DOHH2 (cell line): Measurements from ENCODE around the gene BPIFB1.
A peak's percentile ranks its signal among the peaks of the same experiment; 100 is the strongest.

Experiments
- H3F3A ChIP-seq: fragments of 200-600 bp; sonication (generic), shearing (Covaris generic); 2 replicates; pipeline ENCODE4 v1.6.0; 2016; ENCODE audit warnings: antibody characterized with exemption, mild to moderate bottlenecking; ENCODE audit not compliant: control insufficient read depth, insufficient read depth
- H3K27ac ChIP-seq: fragments of 200-600 bp; sonication (generic); 2 replicates; pipeline ENCODE4 v1.5.1; 2014; ENCODE audit warnings: low read depth, mild to moderate bottlenecking, low read length, moderate library complexity
- H3K27me3 ChIP-seq: fragments of 200-600 bp; sonication (generic); 2 replicates; pipeline ENCODE4 v1.6.1; 2014; ENCODE audit warnings: mild to moderate bottlenecking, low read length, mixed read lengths; ENCODE audit not compliant: control insufficient read depth
- H3K36me3 ChIP-seq: fragments of 200-600 bp; sonication (generic); 2 replicates; pipeline ENCODE4 v1.6.1; 2014; ENCODE audit warnings: mild to moderate bottlenecking, low read length, moderate library complexity, mixed read lengths; ENCODE audit not compliant: control insufficient read depth
- H3K4me1 ChIP-seq: fragments of 200-600 bp; sonication (generic); 2 replicates; pipeline ENCODE4 v1.6.1; 2014; ENCODE audit warnings: mild to moderate bottlenecking, low read length, mixed read lengths; ENCODE audit not compliant: control insufficient read depth
- H3K4me2 ChIP-seq: fragments of 200-600 bp; sonication (generic); 2 replicates; pipeline ENCODE4 v1.6.0; 2014; ENCODE audit warnings: mild to moderate bottlenecking, low read length, moderate library complexity
- H3K4me3 ChIP-seq: fragments of 200-600 bp; sonication (generic); 2 replicates; pipeline ENCODE4 v1.5.1; 2014; ENCODE audit warnings: mild to moderate bottlenecking, low read length, mixed read lengths
- H3K79me2 ChIP-seq: fragments of 200-600 bp; sonication (generic); 2 replicates; pipeline ENCODE4 v1.6.1; 2014; ENCODE audit warnings: mild to moderate bottlenecking, low read length, mixed read lengths; ENCODE audit not compliant: control insufficient read depth
- H3K9me2 ChIP-seq: fragments of 200-600 bp; sonication (generic); replicated peaks from 2 replicates; pipeline ENCODE4 v1.6.1; 2014; ENCODE audit warnings: mild to moderate bottlenecking, low read length, mixed read lengths; ENCODE audit not compliant: control insufficient read depth
- H3K9me3 ChIP-seq: fragments of 200-600 bp; sonication (generic); 2 replicates; pipeline ENCODE4 v1.6.1; 2014; ENCODE audit warnings: antibody characterized with exemption, low read length, mixed read lengths; ENCODE audit not compliant: control insufficient read depth, insufficient read depth
- H4K20me1 ChIP-seq: fragments of 200-600 bp; sonication (generic); 2 replicates; pipeline ENCODE4 v1.6.0; 2014; ENCODE audit warnings: low read depth, mild to moderate bottlenecking, antibody characterized with exemption, low read length, moderate library complexity; ENCODE audit not compliant: control insufficient read depth, insufficient read depth
- EZH2phosphoT487 ChIP-seq: fragments of 200-600 bp; sonication (generic); IDR thresholded peaks from 2 replicates; pipeline ENCODE4 v1.6.1; 2017; ENCODE audit warnings: borderline replicate concordance, mild to moderate bottlenecking, antibody characterized with exemption, low read length, moderate library complexity, mixed read lengths
- TF ChIP-seq, protein P1 (sequence below): fragments of 200-600 bp; sonication (generic); IDR thresholded peaks from one replicate; pipeline ENCODE4 v1.5.1; 2014; ENCODE audit warnings: antibody characterized with exemption, mild to moderate bottlenecking, low read depth, low read length; ENCODE audit not compliant: poor library complexity, severe bottlenecking

Gene BPIFB1

DNA sequence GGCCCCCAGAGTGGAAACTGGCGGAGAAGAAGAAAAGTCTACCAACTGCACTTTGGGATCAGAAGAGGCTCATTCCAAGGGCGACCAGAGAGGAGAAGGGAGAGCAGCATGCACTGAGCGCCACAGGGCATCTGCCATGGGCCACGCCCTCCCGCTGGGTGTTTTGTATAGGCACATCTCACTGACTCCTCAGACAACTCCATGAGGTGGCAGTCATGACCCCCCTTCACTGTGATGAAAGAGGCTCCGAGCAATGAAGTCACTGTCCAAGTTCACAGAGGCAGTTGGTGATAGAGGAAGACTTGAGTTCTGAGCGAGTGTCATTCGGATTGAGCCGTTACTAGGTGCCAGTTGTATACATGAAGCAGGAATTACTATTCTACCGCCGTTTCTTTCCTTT lies 15.4 kb downstream of the BPIFB1 start:
- Histone ChIP-seq H3F3A (no peaks in the 10 kb centered on the region), H3K9me3 (no peaks in the 10 kb centered on the region), H3K4me1 (no peaks in the 10 kb centered on the region), H3K36me3 (no peaks in the 10 kb centered on the region), H3K9me2 (no peaks in the 10 kb centered on the region), H3K4me2 (no peak overlapping the region), H3K79me2 (no peaks in the 10 kb centered on the region), H4K20me1 (no peaks in the 10 kb centered on the region), H3K27me3 (peaks cover 7% of the 10 kb centered on the region; the same call in 1 of the 2 replicates), H3K4me3 (no peak overlapping the region), H3K27ac (no peak overlapping the region)
- TF ChIP-seq, protein P1, sequence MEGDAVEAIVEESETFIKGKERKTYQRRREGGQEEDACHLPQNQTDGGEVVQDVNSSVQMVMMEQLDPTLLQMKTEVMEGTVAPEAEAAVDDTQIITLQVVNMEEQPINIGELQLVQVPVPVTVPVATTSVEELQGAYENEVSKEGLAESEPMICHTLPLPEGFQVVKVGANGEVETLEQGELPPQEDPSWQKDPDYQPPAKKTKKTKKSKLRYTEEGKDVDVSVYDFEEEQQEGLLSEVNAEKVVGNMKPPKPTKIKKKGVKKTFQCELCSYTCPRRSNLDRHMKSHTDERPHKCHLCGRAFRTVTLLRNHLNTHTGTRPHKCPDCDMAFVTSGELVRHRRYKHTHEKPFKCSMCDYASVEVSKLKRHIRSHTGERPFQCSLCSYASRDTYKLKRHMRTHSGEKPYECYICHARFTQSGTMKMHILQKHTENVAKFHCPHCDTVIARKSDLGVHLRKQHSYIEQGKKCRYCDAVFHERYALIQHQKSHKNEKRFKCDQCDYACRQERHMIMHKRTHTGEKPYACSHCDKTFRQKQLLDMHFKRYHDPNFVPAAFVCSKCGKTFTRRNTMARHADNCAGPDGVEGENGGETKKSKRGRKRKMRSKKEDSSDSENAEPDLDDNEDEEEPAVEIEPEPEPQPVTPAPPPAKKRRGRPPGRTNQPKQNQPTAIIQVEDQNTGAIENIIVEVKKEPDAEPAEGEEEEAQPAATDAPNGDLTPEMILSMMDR: no peak
- no peak for TF ChIP-seq EZH2phosphoT487

DNA sequence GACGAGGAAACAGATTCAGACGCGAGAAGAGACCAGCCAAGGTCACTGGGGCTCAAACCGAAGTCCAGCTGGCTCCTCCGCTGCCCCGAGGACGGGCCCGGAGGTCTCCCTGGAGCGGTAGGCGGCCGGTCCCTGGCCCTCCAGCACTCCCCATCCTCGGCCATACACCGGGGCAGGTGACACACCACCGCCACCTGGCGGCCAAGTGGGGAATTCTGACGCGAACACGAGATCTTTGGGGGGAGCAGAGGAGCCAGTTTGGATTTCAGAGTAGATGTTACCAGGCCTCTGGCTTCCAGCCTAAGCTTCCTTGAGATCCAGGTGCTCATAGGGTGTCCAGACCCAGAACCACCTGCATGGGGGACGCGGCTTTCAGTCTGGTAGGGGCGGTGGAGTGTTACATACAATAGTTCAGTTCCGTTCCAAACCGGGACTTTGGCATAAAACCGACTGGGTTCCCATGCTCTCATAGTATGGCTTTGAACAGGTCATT lies 16.1 kb downstream of the BPIFB1 start:
- Histone ChIP-seq H4K20me1 (no peaks in the 10 kb centered on the region), H3K27ac (no peak overlapping the region), H3K9me3 (no peaks in the 10 kb centered on the region), H3K79me2 (no peaks in the 10 kb centered on the region), H3K9me2 (no peaks in the 10 kb centered on the region), H3K4me1 (no peaks in the 10 kb centered on the region), H3K4me2 (no peak overlapping the region), H3K36me3 (no peaks in the 10 kb centered on the region), H3K27me3 (peaks cover 5% of the 10 kb centered on the region; the same call in 1 of the 2 replicates), H3K4me3 (no peak overlapping the region), H3F3A (no peaks in the 10 kb centered on the region)
- TF ChIP-seq, protein P1: peak; percentile 92
- TF ChIP-seq EZH2phosphoT487: no peak

DNA sequence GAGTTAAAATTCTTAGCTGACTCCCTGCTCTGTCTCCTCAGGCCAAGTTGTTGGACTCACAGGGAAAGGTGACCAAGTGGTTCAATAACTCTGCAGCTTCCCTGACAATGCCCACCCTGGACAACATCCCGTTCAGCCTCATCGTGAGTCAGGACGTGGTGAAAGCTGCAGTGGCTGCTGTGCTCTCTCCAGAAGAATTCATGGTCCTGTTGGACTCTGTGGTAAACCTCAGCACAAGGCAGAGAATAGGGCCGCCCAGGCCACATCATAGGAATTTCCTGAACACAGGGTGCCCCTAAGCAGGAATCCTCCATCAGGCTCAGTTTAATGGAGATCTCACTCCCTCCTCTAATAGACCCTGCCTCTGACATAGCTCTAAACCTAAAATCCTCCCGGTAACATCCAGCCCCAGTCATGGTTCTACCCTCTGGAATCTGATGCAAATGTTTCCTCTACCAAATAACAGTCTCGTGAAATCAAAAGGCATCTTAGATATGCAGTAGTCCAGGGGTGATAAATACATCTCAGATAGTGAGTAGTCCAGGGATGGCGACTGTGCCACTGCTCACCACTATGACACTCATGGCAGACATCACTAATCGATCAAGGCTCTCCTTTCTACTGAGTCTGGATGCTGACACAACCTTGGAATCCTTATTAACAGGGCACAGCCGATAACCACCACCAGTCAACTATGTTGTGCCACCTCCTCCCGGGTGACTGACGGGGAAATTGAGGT lies 18.3 kb downstream of the BPIFB1 start:
- Histone ChIP-seq H3K27me3 (peaks cover 5% of the 10 kb centered on the region; the same call in 1 of the 2 replicates), H4K20me1 (no peaks in the 10 kb centered on the region), H3K9me3 (no peaks in the 10 kb centered on the region), H3K79me2 (no peaks in the 10 kb centered on the region), H3F3A (no peaks in the 10 kb centered on the region), H3K27ac (no peak overlapping the region), H3K9me2 (no peaks in the 10 kb centered on the region), H3K36me3 (no peaks in the 10 kb centered on the region), H3K4me1 (no peaks in the 10 kb centered on the region), H3K4me3 (no peak overlapping the region), H3K4me2 (no peak overlapping the region)
- TF ChIP-seq, protein P1: no peak
- no peak for TF ChIP-seq EZH2phosphoT487
